Choroid plexus epithelial cell (primary cell): ENCODE measurements around the gene LMBRD2.

Experiments
- DNase-seq: peaks from one replicate; pipeline ENCODE4 v3.0.0-alpha.2; 2010; ENCODE audit warnings: low read depth
- H3K4me3 ChIP-seq: 2 replicates; pipeline ENCODE4 v1.5.1; 2011; ENCODE audit warnings: low read depth, mild to moderate bottlenecking, control low read depth, low read length, moderate library complexity
- CTCF ChIP-seq: conservative IDR thresholded peaks from 2 replicates; pipeline ENCODE4 v1.5.1; 2011; ENCODE audit warnings: low read depth, mild to moderate bottlenecking, control low read depth, inconsistent platforms, low read length, moderate library complexity

Gene LMBRD2

GRCh38 chr5:36180556-36181350 is 29.1 kb upstream of the LMBRD2 start:
- H3K4me3 ChIP-seq: no peak overlapping the region
- no peak for DNase-seq
- no peak for TF ChIP-seq CTCF

- DNase-seq: no peak
- H3K4me3 ChIP-seq: no peak overlapping the region
- TF ChIP-seq CTCF: no peak
Measured at GRCh38 chr5:36179950-36180349, 28.3 kb upstream of the LMBRD2 start.

GRCh38 chr5:36178524-36178890 is 26.8 kb upstream of the LMBRD2 start:
- no peak overlapping the region for H3K4me3 ChIP-seq
- no peak for TF ChIP-seq CTCF
- DNase-seq: no peak

- peak; percentile 75 for DNase-seq
- TF ChIP-seq CTCF: peak; percentile 62
- no peak overlapping the region for H3K4me3 ChIP-seq
Measured at GRCh38 chr5:36177715-36178523, 26.2 kb upstream of the LMBRD2 start.

GRCh38 chr5:36177154-36177553 is 25.5 kb upstream of the LMBRD2 start:
- no peak for TF ChIP-seq CTCF
- no peak for DNase-seq
- no peak overlapping the region for H3K4me3 ChIP-seq

GRCh38 chr5:36175043-36175442 is 23.4 kb upstream of the LMBRD2 start:
- no peak for TF ChIP-seq CTCF
- DNase-seq: no peak
- H3K4me3 ChIP-seq: no peak overlapping the region

- no peak overlapping the region for H3K4me3 ChIP-seq
- no peak for TF ChIP-seq CTCF
- no peak for DNase-seq
Measured at GRCh38 chr5:36174119-36174518, 22.4 kb upstream of the LMBRD2 start.
